ENCODE data around the gene HSD17B13.
"Not testable (repeated sequence)": the region's sequence is repeated elsewhere in the genome, so short reads cannot be mapped to it uniquely, and the experiment has no call there.

The HSD17B13 gene

GRCh38 chr4:87294911-87295310 is 27.8 kb downstream of the HSD17B13 start:
- peaks cover 17% of the 10 kb centered on the region for H3K9me3 Mint-ChIP-seq
- not testable (repeated sequence) for H3K4me1 Mint-ChIP-seq, H3K27me3 Mint-ChIP-seq, H3K27ac Mint-ChIP-seq, H3K36me3 Mint-ChIP-seq, H3K4me3 Mint-ChIP-seq

DNA sequence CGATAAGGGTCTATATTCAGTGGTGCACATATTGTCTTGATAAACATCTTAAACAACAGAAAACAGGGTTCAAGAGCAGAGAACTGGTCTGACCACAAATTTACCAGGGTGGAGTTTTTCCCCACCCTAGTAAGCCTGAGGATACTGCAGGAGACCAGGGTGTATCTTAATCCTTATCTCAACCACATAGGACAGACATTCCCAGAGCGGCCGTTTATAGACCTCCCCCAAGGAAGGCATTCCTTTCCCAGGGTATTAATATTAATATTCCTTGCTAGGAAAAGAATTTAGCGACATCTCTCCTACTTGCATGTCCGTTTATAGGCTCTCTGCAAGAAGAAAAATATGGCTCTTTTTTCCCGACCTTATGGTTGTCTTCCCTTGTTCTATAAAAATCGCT is 28.8 kb downstream of the HSD17B13 start:
- not testable (repeated sequence) for H3K4me3 Mint-ChIP-seq, H3K27me3 Mint-ChIP-seq, H3K4me1 Mint-ChIP-seq, H3K36me3 Mint-ChIP-seq, H3K27ac Mint-ChIP-seq
- peaks cover 17% of the 10 kb centered on the region for H3K9me3 Mint-ChIP-seq

DNA sequence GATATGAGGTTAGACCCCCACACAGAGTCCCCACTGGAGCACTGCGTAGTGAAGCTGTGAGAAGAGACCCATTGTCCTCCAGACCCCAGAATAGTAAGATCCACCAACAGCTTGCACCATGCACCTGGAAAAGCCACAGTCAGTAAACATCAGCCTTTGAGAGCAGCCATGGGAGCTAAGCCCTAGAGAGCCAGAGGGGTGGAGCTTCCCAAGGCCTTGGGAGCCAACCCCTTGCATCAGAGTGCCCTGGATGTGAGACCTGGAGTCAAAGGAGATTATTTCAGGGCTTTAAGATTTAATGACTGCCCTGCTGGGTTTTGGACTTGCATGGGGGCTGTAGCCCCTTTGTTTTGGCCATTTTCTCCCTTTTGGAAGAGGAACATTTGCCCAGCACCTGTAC is 35.7 kb downstream of the HSD17B13 start:
- Mint-ChIP-seq H3K27me3 (no peaks in the 10 kb centered on the region), H3K4me1 (no peaks in the 10 kb centered on the region), H3K4me3 (no peak overlapping the region), H3K27ac (no peak overlapping the region), H3K9me3 (peaks cover 5% of the 10 kb centered on the region), H3K36me3 (peaks cover 8% of the 10 kb centered on the region)

DNA sequence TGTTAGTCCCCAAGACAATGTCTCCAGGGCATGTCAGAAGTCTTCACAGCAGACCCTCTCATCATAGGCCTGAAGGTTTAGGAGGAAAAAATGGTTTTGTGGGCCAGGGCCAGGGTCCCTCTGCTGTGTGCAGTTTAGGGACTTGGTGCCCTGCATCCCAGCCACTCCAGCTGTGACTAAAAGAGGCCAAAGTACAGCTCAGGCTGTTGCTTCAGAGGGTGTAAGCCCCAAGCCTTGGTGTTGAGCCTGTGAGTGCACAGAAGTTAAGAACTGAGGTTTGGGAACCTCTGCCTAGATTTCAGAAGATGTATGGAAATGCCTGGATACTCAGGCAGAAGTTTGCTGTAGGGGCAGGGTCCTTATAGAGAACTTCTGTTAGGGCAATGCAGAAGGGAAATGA is 38.4 kb downstream of the HSD17B13 start:
- not testable (repeated sequence) for H3K36me3 Mint-ChIP-seq, H3K4me3 Mint-ChIP-seq, H3K9me3 Mint-ChIP-seq, H3K27ac Mint-ChIP-seq, H3K4me1 Mint-ChIP-seq, H3K27me3 Mint-ChIP-seq

DNA sequence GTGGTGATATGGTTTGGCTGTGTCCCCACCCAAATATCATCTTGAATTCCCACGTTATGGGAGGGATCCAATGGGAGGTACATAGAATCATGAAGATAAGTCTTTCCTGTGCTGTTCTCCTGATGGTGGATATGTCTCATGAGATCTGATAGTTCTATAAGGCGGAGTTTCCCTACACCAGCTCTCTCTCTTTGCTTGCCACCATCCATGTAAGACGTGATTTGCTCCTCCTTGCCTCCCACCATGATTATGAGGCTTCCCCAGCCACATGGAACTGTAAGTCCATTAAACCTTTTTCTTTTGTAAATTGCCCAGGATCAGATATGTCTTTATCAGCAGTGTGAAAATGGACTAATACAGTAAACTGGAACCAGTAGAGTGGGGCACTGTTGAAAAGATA is 39.5 kb downstream of the HSD17B13 start:
- Mint-ChIP-seq H3K36me3 (peaks cover 8% of the 10 kb centered on the region), H3K9me3 (peaks cover 5% of the 10 kb centered on the region), H3K4me1 (no peaks in the 10 kb centered on the region), H3K4me3 (no peak overlapping the region), H3K27me3 (peaks cover 1% of the 10 kb centered on the region), H3K27ac (no peak overlapping the region)

GRCh38 chr4:87281603-87282002 is 41.1 kb downstream of the HSD17B13 start:
- Mint-ChIP-seq H3K27ac (no peak overlapping the region), H3K4me1 (no peaks in the 10 kb centered on the region)

GRCh38 chr4:87278335-87278794 is 44.3 kb downstream of the HSD17B13 start:
- peaks cover 1% of the 10 kb centered on the region for H3K27me3 Mint-ChIP-seq
- H3K36me3 Mint-ChIP-seq, result no peaks in the 10 kb centered on the region

More at GRCh38 chr4:87281603-87282002, 41.1 kb downstream of the HSD17B13 start:
- H3K9me3 Mint-ChIP-seq, result peaks cover 5% of the 10 kb centered on the region
- peaks cover 1% of the 10 kb centered on the region for H3K27me3 Mint-ChIP-seq
- H3K4me3 Mint-ChIP-seq, result no peak overlapping the region
- peaks cover 5% of the 10 kb centered on the region for H3K36me3 Mint-ChIP-seq

GRCh38 chr4:87275311-87275710 is 47.4 kb downstream of the HSD17B13 start:
- Mint-ChIP-seq H3K4me3 (no peak overlapping the region), H3K36me3 (no peaks in the 10 kb centered on the region), H3K27me3 (peaks cover 3% of the 10 kb centered on the region), H3K27ac (no peak overlapping the region), H3K4me1 (no peaks in the 10 kb centered on the region), H3K9me3 (no peaks in the 10 kb centered on the region)

More at GRCh38 chr4:87278335-87278794, 44.3 kb downstream of the HSD17B13 start:
- Mint-ChIP-seq H3K4me3 (no peak overlapping the region), H3K9me3 (no peaks in the 10 kb centered on the region), H3K27ac (no peak overlapping the region), H3K4me1 (no peaks in the 10 kb centered on the region)

- Mint-ChIP-seq H3K4me1 (no peaks in the 10 kb centered on the region), H3K9me3 (no peaks in the 10 kb centered on the region), H3K27me3 (peaks cover 3% of the 10 kb centered on the region), H3K36me3 (no peaks in the 10 kb centered on the region), H3K4me3 (no peak overlapping the region), H3K27ac (no peak overlapping the region)
Observed at GRCh38 chr4:87274803-87275202, 47.9 kb downstream of the HSD17B13 start.

DNA sequence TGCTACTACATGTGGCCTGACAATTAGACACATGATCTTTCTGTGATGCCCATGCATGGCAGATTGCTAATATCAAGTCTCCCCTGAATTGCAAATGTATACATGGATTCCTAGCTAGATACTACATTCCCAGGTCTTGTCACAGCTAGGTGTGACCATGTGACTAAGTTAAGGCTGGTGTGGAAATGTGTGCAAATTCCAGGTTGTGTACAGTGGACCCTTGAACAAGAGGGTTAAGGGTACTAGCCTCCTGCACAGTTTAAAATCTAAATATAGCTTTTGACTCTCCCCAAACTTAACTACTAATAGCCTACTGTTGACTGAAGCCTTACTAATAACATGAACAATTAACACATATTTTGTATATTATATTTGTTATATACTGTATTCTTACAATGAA is 48.4 kb downstream of the HSD17B13 start:
- Mint-ChIP-seq H3K4me3 (no peak overlapping the region), H3K27ac (no peak overlapping the region), H3K4me1 (no peaks in the 10 kb centered on the region), H3K9me3 (no peaks in the 10 kb centered on the region), H3K27me3 (peaks cover 3% of the 10 kb centered on the region), H3K36me3 (no peaks in the 10 kb centered on the region)

GRCh38 chr4:87270825-87271224 is 51.9 kb downstream of the HSD17B13 start:
- H3K27me3 Mint-ChIP-seq, result peaks cover 2% of the 10 kb centered on the region
- no peaks in the 10 kb centered on the region for H3K9me3 Mint-ChIP-seq
- no peak overlapping the region for H3K27ac Mint-ChIP-seq
- no peaks in the 10 kb centered on the region for H3K36me3 Mint-ChIP-seq
- H3K4me3 Mint-ChIP-seq, result no peak overlapping the region
- H3K4me1 Mint-ChIP-seq, result no peaks in the 10 kb centered on the region

DNA sequence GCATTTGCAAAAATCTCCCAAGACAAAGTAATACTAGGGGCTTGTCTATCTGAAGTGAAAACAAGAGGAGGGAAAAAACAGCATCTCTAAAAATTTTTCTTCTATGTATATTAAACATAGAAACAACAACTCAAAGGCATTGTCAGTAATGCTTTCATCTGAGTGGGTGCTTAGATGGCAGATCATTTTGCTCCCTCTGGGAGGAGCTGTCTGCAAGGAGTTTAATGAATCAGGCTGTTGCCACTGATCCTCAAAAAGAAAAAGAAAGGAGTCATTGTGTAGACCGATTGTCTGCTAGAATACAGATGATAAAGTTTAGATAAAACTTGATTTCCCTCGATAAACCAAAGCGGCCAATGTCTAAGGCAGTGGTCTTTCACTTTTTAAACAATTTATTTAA is 52.5 kb downstream of the HSD17B13 start:
- no peaks in the 10 kb centered on the region for H3K36me3 Mint-ChIP-seq
- H3K27me3 Mint-ChIP-seq, result peaks cover 2% of the 10 kb centered on the region

DNA sequence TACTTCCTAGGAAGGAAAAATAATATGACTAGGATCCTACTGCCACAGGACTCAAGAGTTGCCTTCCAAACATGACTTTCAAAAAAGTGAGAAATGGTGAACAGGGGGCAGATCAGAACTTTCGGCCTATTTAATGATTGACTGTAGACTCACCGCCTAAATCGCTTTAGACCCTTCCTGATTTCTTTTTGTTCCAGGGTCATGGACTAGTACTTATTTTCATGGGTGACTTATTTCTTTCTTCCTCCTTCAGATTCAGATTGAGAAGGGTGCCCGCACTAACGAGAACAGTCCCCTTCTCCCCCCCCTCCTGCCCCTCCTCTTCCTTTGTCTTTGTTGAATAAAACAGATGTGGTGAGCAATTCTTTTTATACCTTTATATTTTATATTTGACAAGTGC is 54.3 kb downstream of the HSD17B13 start:
- peaks cover 4% of the 10 kb centered on the region for H3K27me3 Mint-ChIP-seq
- H3K4me1 Mint-ChIP-seq, result no peaks in the 10 kb centered on the region
- H3K27ac Mint-ChIP-seq, result no peak overlapping the region
- no peaks in the 10 kb centered on the region for H3K36me3 Mint-ChIP-seq
- H3K9me3 Mint-ChIP-seq, result no peaks in the 10 kb centered on the region
- no peak overlapping the region for H3K4me3 Mint-ChIP-seq

More for the DNA sequence above, 52.5 kb downstream of the HSD17B13 start:
- Mint-ChIP-seq H3K27ac (no peak overlapping the region), H3K9me3 (no peaks in the 10 kb centered on the region), H3K4me1 (no peaks in the 10 kb centered on the region), H3K4me3 (no peak overlapping the region)

- H3K4me1 Mint-ChIP-seq, result no peaks in the 10 kb centered on the region
- peaks cover 4% of the 10 kb centered on the region for H3K9me3 Mint-ChIP-seq
- H3K4me3 Mint-ChIP-seq, result no peak overlapping the region
- peaks cover 2% of the 10 kb centered on the region for H3K27me3 Mint-ChIP-seq
- H3K27ac Mint-ChIP-seq, result no peak overlapping the region
- peaks cover 2% of the 10 kb centered on the region for H3K36me3 Mint-ChIP-seq
Observed at GRCh38 chr4:87266986-87267385, 55.7 kb downstream of the HSD17B13 start.

- Mint-ChIP-seq H3K9me3 (peaks cover 4% of the 10 kb centered on the region), H3K27me3 (peaks cover 2% of the 10 kb centered on the region), H3K36me3 (peaks cover 2% of the 10 kb centered on the region), H3K4me3 (no peak overlapping the region), H3K4me1 (no peaks in the 10 kb centered on the region), H3K27ac (no peak overlapping the region)
Observed at GRCh38 chr4:87262886-87263285, 59.8 kb downstream of the HSD17B13 start.

DNA sequence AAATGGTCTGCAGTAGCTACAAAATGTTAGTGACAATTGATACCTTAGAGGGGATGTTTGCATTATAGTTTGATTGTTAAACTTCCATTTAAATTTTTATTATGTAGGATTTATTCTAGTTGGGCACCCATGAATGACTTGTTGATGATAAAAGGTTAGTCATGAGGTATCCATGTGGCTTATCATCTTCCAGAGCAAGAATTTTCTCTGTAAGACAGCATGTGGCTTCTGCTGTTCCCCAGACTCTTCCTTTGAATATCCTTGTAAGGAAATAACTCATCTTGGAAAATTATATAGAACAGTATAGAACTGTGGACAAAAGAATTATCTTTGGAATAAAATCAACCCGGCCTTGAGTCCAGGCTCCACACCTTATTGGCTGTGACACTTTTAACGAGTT is 62.2 kb downstream of the HSD17B13 start:
- H3K27ac Mint-ChIP-seq, result no peak overlapping the region
- no peak overlapping the region for H3K4me3 Mint-ChIP-seq

GRCh38 chr4:87258677-87259076 is 64.0 kb downstream of the HSD17B13 start:
- H3K27ac Mint-ChIP-seq, result no peak overlapping the region
- no peaks in the 10 kb centered on the region for H3K4me1 Mint-ChIP-seq
- H3K9me3 Mint-ChIP-seq, result peaks cover 9% of the 10 kb centered on the region
- peaks cover 2% of the 10 kb centered on the region for H3K36me3 Mint-ChIP-seq
- H3K27me3 Mint-ChIP-seq, result no peaks in the 10 kb centered on the region
- H3K4me3 Mint-ChIP-seq, result no peak overlapping the region

More for the DNA sequence above, 62.2 kb downstream of the HSD17B13 start:
- Mint-ChIP-seq H3K4me1 (no peaks in the 10 kb centered on the region), H3K9me3 (peaks cover 9% of the 10 kb centered on the region), H3K27me3 (peaks cover 2% of the 10 kb centered on the region), H3K36me3 (peaks cover 2% of the 10 kb centered on the region)

Measured in activated naive CD4-positive, alpha-beta T cell treated with anti-CD3 and anti-CD28 coated beads, Interleukin-2, amount 50 U/mL, for 24 hours (primary cell).